ENCODE results near the gene SCN7A. TPM values are rescaled to one million over a fixed set of nuclear protein-coding genes. Genes with fewer than 3 reads are reported as not detected.

Gene SCN7A
- total and polyA plus RNA-seq, 2 of the 4 experiments (the other 2 are of a cell fraction): 0.39 to 0.90 TPM

DNA sequence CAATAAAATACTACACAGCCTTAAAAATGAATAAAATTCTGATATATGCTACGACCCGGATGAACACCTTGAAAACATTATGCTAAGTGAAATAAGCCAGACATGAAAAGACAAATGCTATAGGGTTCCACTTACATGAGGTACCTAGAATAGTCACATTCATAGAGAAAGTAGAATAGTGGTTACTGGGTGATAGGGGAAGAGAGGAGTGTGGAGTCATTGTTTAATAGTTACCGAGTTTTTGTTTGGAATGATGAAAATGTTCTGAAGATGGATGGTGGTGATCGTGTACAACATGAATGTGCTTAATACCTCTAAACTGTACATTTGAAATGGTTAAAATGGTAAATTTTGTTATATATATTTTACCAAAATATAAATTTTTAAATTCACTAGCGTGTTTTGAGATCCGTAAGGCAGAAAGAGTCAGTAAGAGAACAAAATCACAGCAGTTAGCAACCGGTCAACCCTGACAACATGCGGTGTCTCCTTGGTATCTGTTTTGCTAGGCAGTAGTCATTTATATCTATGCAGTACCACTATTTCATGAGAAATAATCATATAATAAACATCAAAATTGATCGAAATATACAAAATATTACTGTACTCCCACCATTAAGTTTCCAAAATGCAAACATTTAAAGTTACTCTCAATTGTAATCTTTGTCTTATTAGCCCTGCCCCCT is 129.4 kb downstream of the SCN7A start:
- Histone ChIP-seq H4K8ac (ENCODE audit: low read depth in 2 of 2, low read length in 2 of 2) (no peak overlapping the region), H4K91ac (ENCODE audit: insufficient read depth, low read depth, low read length) (no peak overlapping the region), H3K9me1 (ENCODE audit: insufficient read depth, low read length) (no peaks in the 10 kb centered on the region), H3K36me3 (ENCODE audit: control insufficient read depth, insufficient read depth, low read length) (no peaks in the 10 kb centered on the region), H2BK15ac (ENCODE audit: low read depth, low read length) (no peak overlapping the region), H3K4ac (ENCODE audit: low read depth, low read length) (no peak overlapping the region), H3K4me3 (ENCODE audit: insufficient read depth, low read depth, low read length) (no peak overlapping the region), H4K5ac (ENCODE audit: low read depth, low read length) (no peak overlapping the region), H2BK120ac (ENCODE audit: low read depth, low read length) (no peak overlapping the region), H3K27me3 (ENCODE audit: control insufficient read depth, insufficient read depth, low read length) (no peaks in the 10 kb centered on the region), H3K14ac (replicated peaks; ENCODE audit: low read depth, low read length) (no peak overlapping the region), H3K79me1 (ENCODE audit: low read depth in 1 of 2, low read length in 2 of 2) (peaks cover 7 to 34% of the 10 kb centered on the region in 2 experiments), H3K27ac (ENCODE audit: insufficient read depth, low read length) (no peak overlapping the region), H3K9ac (ENCODE audit: low read depth, low read length) (no peak overlapping the region), H2BK5ac (ENCODE audit: low read depth, low read length, poor library complexity, severe bottlenecking) (no peak overlapping the region), H3K18ac (ENCODE audit: low read depth, low read length) (no peak overlapping the region; the same call in 1 of the 2 replicates), H3K56ac (ENCODE audit: extremely low read depth, insufficient read depth, low read length) (no peak overlapping the region), H3K9me3 (ENCODE audit: control insufficient read depth, insufficient read depth, low read length) (no peaks in the 10 kb centered on the region), H3K4me1 (ENCODE audit: control insufficient read depth, insufficient read depth, low read length) (peaks cover 2% of the 10 kb centered on the region; the same call in 1 of the 2 replicates), H2AK9ac (replicated peaks; ENCODE audit: low read depth, low read length, poor library complexity) (no peak overlapping the region), H4K20me1 (ENCODE audit: insufficient read depth, low read length) (no peaks in the 10 kb centered on the region), H3K23ac (ENCODE audit: low read depth, low read length) (no peak overlapping the region), H3K4me2 (ENCODE audit: low read depth, low read length) (no peak overlapping the region), H2BK20ac (ENCODE audit: low read depth, low read length) (no peak overlapping the region), H2AFZ (replicated peaks; ENCODE audit: low read length, poor library complexity) (no peak overlapping the region), H2AK5ac (ENCODE audit: low read depth, low read length) (no peak overlapping the region)
- intact Hi-C loops (cut with micrococcal nuclease) (loop anchor here (5.0 kb wide), 1 partner anchor 47 kb away; no protein-coding TSS in a partner anchor), dilution Hi-C loops (cut with HindIII; ENCODE audit: low sequenced_read_pairs, unreplicated experiment) (no loop called here), in situ Hi-C loops (cut with MboI; ENCODE audit: low sequenced_read_pairs) (no loop called here)
- DNase-seq (no peak), ATAC-seq (ENCODE audit: low read depth) (no peak)
- no CpG with 5 or more reads among the region's 9 CpGs for WGBS, 2 experiments (ENCODE audit: extremely low coverage in 2 of 2, insufficient read length in 1 of 2)
- TF ChIP-seq, protein P1, sequence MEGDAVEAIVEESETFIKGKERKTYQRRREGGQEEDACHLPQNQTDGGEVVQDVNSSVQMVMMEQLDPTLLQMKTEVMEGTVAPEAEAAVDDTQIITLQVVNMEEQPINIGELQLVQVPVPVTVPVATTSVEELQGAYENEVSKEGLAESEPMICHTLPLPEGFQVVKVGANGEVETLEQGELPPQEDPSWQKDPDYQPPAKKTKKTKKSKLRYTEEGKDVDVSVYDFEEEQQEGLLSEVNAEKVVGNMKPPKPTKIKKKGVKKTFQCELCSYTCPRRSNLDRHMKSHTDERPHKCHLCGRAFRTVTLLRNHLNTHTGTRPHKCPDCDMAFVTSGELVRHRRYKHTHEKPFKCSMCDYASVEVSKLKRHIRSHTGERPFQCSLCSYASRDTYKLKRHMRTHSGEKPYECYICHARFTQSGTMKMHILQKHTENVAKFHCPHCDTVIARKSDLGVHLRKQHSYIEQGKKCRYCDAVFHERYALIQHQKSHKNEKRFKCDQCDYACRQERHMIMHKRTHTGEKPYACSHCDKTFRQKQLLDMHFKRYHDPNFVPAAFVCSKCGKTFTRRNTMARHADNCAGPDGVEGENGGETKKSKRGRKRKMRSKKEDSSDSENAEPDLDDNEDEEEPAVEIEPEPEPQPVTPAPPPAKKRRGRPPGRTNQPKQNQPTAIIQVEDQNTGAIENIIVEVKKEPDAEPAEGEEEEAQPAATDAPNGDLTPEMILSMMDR (conservative IDR thresholded peaks at IDR 0.05; ENCODE audit: low read depth, low read length): no peak
- no peak for TF ChIP-seq BHLHE40 (IDR thresholded peaks at IDR 0.05; ENCODE audit: low read depth, low read length)
- no peak for TF ChIP-seq RCOR1 (IDR thresholded peaks at IDR 0.05; ENCODE audit: insufficient replicate concordance, low read length)
- TF ChIP-seq, protein P2, sequence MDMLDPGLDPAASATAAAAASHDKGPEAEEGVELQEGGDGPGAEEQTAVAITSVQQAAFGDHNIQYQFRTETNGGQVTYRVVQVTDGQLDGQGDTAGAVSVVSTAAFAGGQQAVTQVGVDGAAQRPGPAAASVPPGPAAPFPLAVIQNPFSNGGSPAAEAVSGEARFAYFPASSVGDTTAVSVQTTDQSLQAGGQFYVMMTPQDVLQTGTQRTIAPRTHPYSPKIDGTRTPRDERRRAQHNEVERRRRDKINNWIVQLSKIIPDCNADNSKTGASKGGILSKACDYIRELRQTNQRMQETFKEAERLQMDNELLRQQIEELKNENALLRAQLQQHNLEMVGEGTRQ (IDR thresholded peaks at IDR 0.05; ENCODE audit: low read depth, low read length): no peak
- TF ChIP-seq MXI1 (IDR thresholded peaks at IDR 0.05; ENCODE audit: borderline replicate concordance, low read depth, low read length): no peak
- no peak for TF ChIP-seq MAZ (IDR thresholded peaks at IDR 0.05; ENCODE audit: borderline replicate concordance, low read depth, low read length)
- TF ChIP-seq FOS (IDR thresholded peaks at IDR 0.05; ENCODE audit: low read depth, low read length): no peak
- TF ChIP-seq, protein P3, sequence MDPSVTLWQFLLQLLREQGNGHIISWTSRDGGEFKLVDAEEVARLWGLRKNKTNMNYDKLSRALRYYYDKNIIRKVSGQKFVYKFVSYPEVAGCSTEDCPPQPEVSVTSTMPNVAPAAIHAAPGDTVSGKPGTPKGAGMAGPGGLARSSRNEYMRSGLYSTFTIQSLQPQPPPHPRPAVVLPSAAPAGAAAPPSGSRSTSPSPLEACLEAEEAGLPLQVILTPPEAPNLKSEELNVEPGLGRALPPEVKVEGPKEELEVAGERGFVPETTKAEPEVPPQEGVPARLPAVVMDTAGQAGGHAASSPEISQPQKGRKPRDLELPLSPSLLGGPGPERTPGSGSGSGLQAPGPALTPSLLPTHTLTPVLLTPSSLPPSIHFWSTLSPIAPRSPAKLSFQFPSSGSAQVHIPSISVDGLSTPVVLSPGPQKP (IDR thresholded peaks at IDR 0.05; ENCODE audit: borderline replicate concordance, low read depth, low read length): no peak
- TF ChIP-seq CHD1 (IDR thresholded peaks at IDR 0.05; ENCODE audit: low read depth, low read length): no peak
- POLR2A ChIA-PET (ENCODE audit: unreplicated experiment): no interaction called here
- BruUV-seq (replicated peaks): no TSS peak
- CTCF ChIA-PET: no interaction called here
